ENCODE results near the gene NBPF1. TPM values are rescaled to one million over a fixed set of nuclear protein-coding genes. Genes with fewer than 3 reads are reported as not detected.
"Not testable (repeated sequence)": the region's sequence is repeated elsewhere in the genome, so short reads cannot be mapped to it uniquely, and the experiment has no call there.

Gene NBPF1
- total and polyA plus RNA-seq, 5 experiments from 2014 or later, result 9.1 to 48.1 (median 18.9) TPM

GRCh38 chr1:16645271-16646060, 32.1 kb upstream of the NBPF1 start:
- not testable (repeated sequence) for H3K9me3 Mint-ChIP-seq, ATAC-seq, H3K27ac Mint-ChIP-seq, H3K4me3 Mint-ChIP-seq, H3K27me3 Mint-ChIP-seq, H3K4me1 Mint-ChIP-seq, H3K36me3 Mint-ChIP-seq
- POLR2A ChIA-PET, result interaction anchor here (0.8 to 2.5 kb wide), 9 partner anchors 14 to 260 kb away, joined by 3 to 8 read pairs (median 4); no protein-coding TSS in a partner anchor
- peak in 5 of 10 donors; percentile 2 to 66 (median 12) for DNase-seq

GRCh38 chr1:16644482-16645270, 31.3 kb upstream of the NBPF1 start:
- POLR2A ChIA-PET, result interaction anchor here (0.9 to 2.5 kb wide), 10 partner anchors 13 to 260 kb away, joined by 3 to 8 read pairs (median 4); no protein-coding TSS in a partner anchor

GRCh38 chr1:16644193-16644481, 30.8 kb upstream of the NBPF1 start:
- DNase-seq (no peak), ATAC-seq (peak; percentile 49)
- Mint-ChIP-seq H3K4me1 (peaks cover 0 to 4% (median 1%) of the 10 kb centered on the region in 4 donors), H3K4me3 (no peak overlapping the region), H3K36me3 (no peaks in the 10 kb centered on the region), H3K27ac (no peak overlapping the region), H3K9me3 (no peaks in the 10 kb centered on the region), H3K27me3 (no peaks in the 10 kb centered on the region)
- POLR2A ChIA-PET, result interaction anchor here (0.9 to 2.5 kb wide), 10 partner anchors 13 to 260 kb away, joined by 3 to 8 read pairs (median 4); no protein-coding TSS in a partner anchor

More at GRCh38 chr1:16644482-16645270, 31.3 kb upstream of the NBPF1 start:
- not testable (repeated sequence) for H3K4me1 Mint-ChIP-seq, H3K27me3 Mint-ChIP-seq, H3K27ac Mint-ChIP-seq, H3K36me3 Mint-ChIP-seq, H3K4me3 Mint-ChIP-seq, H3K9me3 Mint-ChIP-seq
- ATAC-seq (peak; percentile 82 to 83), DNase-seq (peak; percentile 96 to 100 (median 99))

GRCh38 chr1:16643476-16644192, 30.3 kb upstream of the NBPF1 start:
- not testable (repeated sequence) for H3K9me3 Mint-ChIP-seq

GRCh38 chr1:16643001-16643411, 29.6 kb upstream of the NBPF1 start:
- ATAC-seq, H3K27me3 Mint-ChIP-seq, H3K36me3 Mint-ChIP-seq, H3K4me3 Mint-ChIP-seq, H3K27ac Mint-ChIP-seq, H3K4me1 Mint-ChIP-seq, H3K9me3 Mint-ChIP-seq: not testable (repeated sequence)
- POLR2A ChIA-PET, result interaction anchor here (2.5 kb wide), 1 partner anchor 261 kb away, joined by 7 read pairs; no protein-coding TSS in a partner anchor
- peak in 6 of 10 donors; percentile 3 to 67 (median 16) for DNase-seq

More at GRCh38 chr1:16643476-16644192, 30.3 kb upstream of the NBPF1 start:
- H3K27ac Mint-ChIP-seq, H3K27me3 Mint-ChIP-seq, H3K4me3 Mint-ChIP-seq, H3K36me3 Mint-ChIP-seq, H3K4me1 Mint-ChIP-seq: not testable (repeated sequence)
- ATAC-seq (peak; percentile 4), DNase-seq (peak in 4 of 10 donors; percentile 0 to 62 (median 12))
- POLR2A ChIA-PET, result interaction anchor here (0.9 to 2.5 kb wide), 7 partner anchors 18 to 261 kb away, joined by 4 to 8 read pairs (median 6); no protein-coding TSS in a partner anchor

- H3K9me3 Mint-ChIP-seq, H3K27me3 Mint-ChIP-seq, H3K4me1 Mint-ChIP-seq, H3K36me3 Mint-ChIP-seq, ATAC-seq: not testable (repeated sequence)
- peak in 4 of 10 donors; percentile 0 to 56 (median 9) for DNase-seq
- peak overlapping the region in 5 of 10 donors; percentile 4 to 63 (median 15) for H3K27ac Mint-ChIP-seq
- POLR2A ChIA-PET, result interaction anchor here (2.5 kb wide), 1 partner anchor 262 kb away, joined by 7 read pairs; no protein-coding TSS in a partner anchor
- H3K4me3 Mint-ChIP-seq, result peak overlapping the region in 2 of 10 donors; percentile 22 to 29
Observed at GRCh38 chr1:16642025-16642966, 28.9 kb upstream of the NBPF1 start.

GRCh38 chr1:16641159-16641975, 28.0 kb upstream of the NBPF1 start:
- ATAC-seq, DNase-seq, H3K36me3 Mint-ChIP-seq, H3K27ac Mint-ChIP-seq, H3K9me3 Mint-ChIP-seq, H3K27me3 Mint-ChIP-seq, H3K4me1 Mint-ChIP-seq, H3K4me3 Mint-ChIP-seq: not testable (repeated sequence)
- POLR2A ChIA-PET, result interaction anchor here (0.6 to 1.3 kb wide), 6 partner anchors 9 to 128 kb away, joined by 3 to 8 read pairs (median 3); no protein-coding TSS in a partner anchor

- not testable (repeated sequence) for H3K27ac Mint-ChIP-seq, H3K4me3 Mint-ChIP-seq, H3K9me3 Mint-ChIP-seq, H3K4me1 Mint-ChIP-seq, ATAC-seq, H3K27me3 Mint-ChIP-seq, H3K36me3 Mint-ChIP-seq
- DNase-seq, result peak in 3 of 10 donors; percentile 0 to 55 (median 22)
- POLR2A ChIA-PET, result interaction anchor here (0.7 kb wide), 1 partner anchor 197 kb away, joined by 3 read pairs; no protein-coding TSS in a partner anchor
Observed at GRCh38 chr1:16639091-16640031, 26.0 kb upstream of the NBPF1 start.

- H3K27me3 Mint-ChIP-seq, POLR2A ChIA-PET, H3K9me3 Mint-ChIP-seq, H3K4me3 Mint-ChIP-seq, H3K4me1 Mint-ChIP-seq, H3K27ac Mint-ChIP-seq: not testable (repeated sequence)
- ATAC-seq, result peak in 1 of 2 donors; percentile 12
- peak in 3 of 10 donors; percentile 0 to 54 (median 16) for DNase-seq
- peaks cover 0 to 20% (median 5%) of the 10 kb centered on the region in 3 donors for H3K36me3 Mint-ChIP-seq
Observed at GRCh38 chr1:16637941-16638778, 24.8 kb upstream of the NBPF1 start.
